Gastroesophageal sphincter (tissue), 3 donors: ENCODE results near the gene TULP4.

Experiments used
- POLR2A ChIP-seq, 2 donors: fragments of 450-650 bp; IDR thresholded peaks; one replicate each; pipeline ENCODE4 v1.6.1; 2017; ENCODE audit warnings: antibody characterized with exemption in 2 of 2, mild to moderate bottlenecking in 2 of 2, moderate library complexity in 1 of 2
- POLR2AphosphoS5 ChIP-seq: sonication (generic); formaldehyde crosslinking; IDR thresholded peaks from one replicate; pipeline ENCODE4 v1.6.1; 2017; ENCODE audit warnings: antibody characterized with exemption
- TF ChIP-seq, protein P1 (sequence below), 4 experiments: fragments of 200-600 bp in 2 of 4; fragments of 450-650 bp in 2 of 4; sonication (generic) in 1 of 4; IDR thresholded peaks; one replicate each; pipeline ENCODE4 v1.5.1; 2017 to 2019; ENCODE audit warnings: antibody characterized with exemption in 4 of 4, mild to moderate bottlenecking in 2 of 4, moderate library complexity in 2 of 4

DNA sequence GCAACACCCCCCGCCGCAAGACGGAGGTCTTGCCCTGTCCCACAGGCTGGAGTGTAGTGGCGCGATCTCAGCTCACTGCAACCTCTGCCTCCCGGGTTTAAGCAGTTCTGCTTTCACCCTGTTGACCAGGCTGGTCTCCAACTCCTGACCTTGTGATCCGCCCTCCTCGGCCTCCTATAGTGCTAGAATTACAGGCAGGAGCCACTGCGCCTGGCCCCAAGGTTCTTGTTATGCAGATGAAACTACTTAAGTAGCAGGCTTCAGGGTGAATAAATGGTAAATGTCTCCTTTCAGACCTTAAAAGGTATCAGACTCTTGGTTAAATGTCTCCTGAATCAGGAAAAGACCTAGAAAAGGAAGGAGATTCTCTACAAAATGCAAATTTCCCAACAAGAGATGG lies 152.2 kb downstream of the TULP4 start:
- TF ChIP-seq, protein P1, sequence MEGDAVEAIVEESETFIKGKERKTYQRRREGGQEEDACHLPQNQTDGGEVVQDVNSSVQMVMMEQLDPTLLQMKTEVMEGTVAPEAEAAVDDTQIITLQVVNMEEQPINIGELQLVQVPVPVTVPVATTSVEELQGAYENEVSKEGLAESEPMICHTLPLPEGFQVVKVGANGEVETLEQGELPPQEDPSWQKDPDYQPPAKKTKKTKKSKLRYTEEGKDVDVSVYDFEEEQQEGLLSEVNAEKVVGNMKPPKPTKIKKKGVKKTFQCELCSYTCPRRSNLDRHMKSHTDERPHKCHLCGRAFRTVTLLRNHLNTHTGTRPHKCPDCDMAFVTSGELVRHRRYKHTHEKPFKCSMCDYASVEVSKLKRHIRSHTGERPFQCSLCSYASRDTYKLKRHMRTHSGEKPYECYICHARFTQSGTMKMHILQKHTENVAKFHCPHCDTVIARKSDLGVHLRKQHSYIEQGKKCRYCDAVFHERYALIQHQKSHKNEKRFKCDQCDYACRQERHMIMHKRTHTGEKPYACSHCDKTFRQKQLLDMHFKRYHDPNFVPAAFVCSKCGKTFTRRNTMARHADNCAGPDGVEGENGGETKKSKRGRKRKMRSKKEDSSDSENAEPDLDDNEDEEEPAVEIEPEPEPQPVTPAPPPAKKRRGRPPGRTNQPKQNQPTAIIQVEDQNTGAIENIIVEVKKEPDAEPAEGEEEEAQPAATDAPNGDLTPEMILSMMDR (IDR thresholded peaks at IDR 0.05), result no peak
- no peak for TF ChIP-seq POLR2A (IDR thresholded peaks at IDR 0.05)
- no peak for TF ChIP-seq POLR2AphosphoS5
